Activated CD4-positive, alpha-beta memory T cell treated with anti-CD3 and anti-CD28 coated beads, Interleukin-2, amount 10 ng/mL, durations not matched to agents 7 days and 5 days (primary cell): ENCODE results near the gene PRPF19. TPM values are rescaled to one million over a fixed set of nuclear protein-coding genes. Genes with fewer than 3 reads are reported as not detected.

Experiments
- CTCF ChIA-PET: fragments of 350-600 bp; sonication (Branson Sonifier 250); formaldehyde crosslinking; loops from one replicate; lab custom pipeline; 2021; ENCODE audit warnings: antibody characterized with exemption, inconsistent platforms; lab: Charles Lee
- POLR2A ChIA-PET: fragments of 350-600 bp; sonication (Branson Sonifier 250); formaldehyde crosslinking; loops from one replicate; lab custom pipeline; 2021; ENCODE audit warnings: antibody characterized with exemption; lab: Charles Lee
- DNase-seq: peaks from one replicate; pipeline ENCODE4 v3.0.0-alpha.2; 2020
- H3K27ac Mint-ChIP-seq: one replicate; pipeline ENCODE4 v1.8.0; 2021; ENCODE audit warnings: mild to moderate bottlenecking, mixed read lengths
- H3K27me3 Mint-ChIP-seq: one replicate; pipeline ENCODE4 v1.8.0; 2021; ENCODE audit warnings: mixed read lengths
- H3K36me3 Mint-ChIP-seq: one replicate; pipeline ENCODE4 v1.8.0; 2021; ENCODE audit warnings: low read depth, mixed read lengths
- H3K4me1 Mint-ChIP-seq: one replicate; pipeline ENCODE4 v1.8.0; 2021; ENCODE audit warnings: mixed read lengths
- H3K4me3 Mint-ChIP-seq: one replicate; pipeline ENCODE4 v1.8.0; 2021; ENCODE audit warnings: mild to moderate bottlenecking, mixed read lengths
- H3K9me3 Mint-ChIP-seq: one replicate; pipeline ENCODE4 v1.8.0; 2021; ENCODE audit warnings: mixed read lengths
- total RNA-seq, 2 experiments: library from RNA; stranded (reverse); gene quantifications; one replicate each; pipeline ENCODE4 v1.2.3, GENCODE V29; 2021

Gene PRPF19
- total RNA-seq, result 100 to 1,000 TPM in 1 of 2 experiments, 10 to 100 TPM in 1; 99.2 to 103 TPM

GRCh38 chr11:60906132-60906972, at the start of gene PRPF19:
TSS of gene PRPF19 (minus strand) at chr11:60906585. CDS start at chr11:60906382, 203 bp downstream.
- ChIA-PET POLR2A (interaction anchor here (0.9 to 5.7 kb wide), 12 partner anchors 9 to 252 kb away, joined by 3 to 66 read pairs (median 4); partner anchors contain the start of gene TMEM109), CTCF (interaction anchor here (0.7 to 7.6 kb wide), 5 partner anchors 8 to 281 kb away, joined by 3 to 87 read pairs (median 12); partner anchors contain the start of gene TMEM109)
- DNase-seq, result peak; percentile 99
- H3K9me3 Mint-ChIP-seq, result no peaks in the 10 kb centered on the region
- H3K4me3 Mint-ChIP-seq, result peak within 1 kb of the TSS; percentile 83
- peaks cover 25% of the 10 kb centered on the region for H3K36me3 Mint-ChIP-seq
- peaks cover 16% of the 10 kb centered on the region for H3K27me3 Mint-ChIP-seq
- H3K27ac Mint-ChIP-seq, result peak within 1 kb of the TSS; percentile 88
- peaks cover 40% of the 10 kb centered on the region for H3K4me1 Mint-ChIP-seq

- Mint-ChIP-seq H3K4me1 (peaks cover 15% of the 10 kb centered on the region), H3K4me3 (no peak overlapping the region), H3K27me3 (peaks cover 32% of the 10 kb centered on the region), H3K9me3 (no peaks in the 10 kb centered on the region), H3K36me3 (no peaks in the 10 kb centered on the region), H3K27ac (no peak overlapping the region)
- ChIA-PET CTCF (interaction anchor here (2.7 kb wide), 1 partner anchor 15 kb away, joined by 12 read pairs; the partner anchor contains the start of gene CD6), POLR2A (no interaction called here)
- DNase-seq, result no peak
Observed at GRCh38 chr11:60955571-60955970, 49.2 kb upstream of the PRPF19 start.

- Mint-ChIP-seq H3K4me1 (peaks cover 17% of the 10 kb centered on the region), H3K27ac (no peak overlapping the region)
- POLR2A ChIA-PET, result no interaction called here
Observed at GRCh38 chr11:60954421-60954820, 48.0 kb upstream of the PRPF19 start.

GRCh38 chr11:60953781-60954180, 47.4 kb upstream of the PRPF19 start:
- CTCF ChIA-PET, result interaction anchor here (0.7 to 2.7 kb wide), 3 partner anchors 17 to 134 kb away, joined by 4 to 12 read pairs (median 5); partner anchors contain the start of gene CD6
- H3K9me3 Mint-ChIP-seq, result no peaks in the 10 kb centered on the region
- H3K4me3 Mint-ChIP-seq, result no peak overlapping the region
- no peak overlapping the region for H3K27ac Mint-ChIP-seq
- DNase-seq, result no peak
- H3K36me3 Mint-ChIP-seq, result no peaks in the 10 kb centered on the region
- POLR2A ChIA-PET, result no interaction called here
- H3K4me1 Mint-ChIP-seq, result peaks cover 17% of the 10 kb centered on the region
- H3K27me3 Mint-ChIP-seq, result peaks cover 33% of the 10 kb centered on the region

More at GRCh38 chr11:60954421-60954820, 48.0 kb upstream of the PRPF19 start:
- CTCF ChIA-PET, result interaction anchor here (0.7 to 2.7 kb wide), 4 partner anchors 14 to 124 kb away, joined by 3 to 12 read pairs (median 5); partner anchors contain the start of gene CD6
- DNase-seq, result no peak
- peaks cover 33% of the 10 kb centered on the region for H3K27me3 Mint-ChIP-seq
- no peaks in the 10 kb centered on the region for H3K9me3 Mint-ChIP-seq
- H3K4me3 Mint-ChIP-seq, result no peak overlapping the region
- no peaks in the 10 kb centered on the region for H3K36me3 Mint-ChIP-seq

- H3K36me3 Mint-ChIP-seq, result no peaks in the 10 kb centered on the region
- ChIA-PET CTCF (no interaction called here), POLR2A (no interaction called here)
- peaks cover 40% of the 10 kb centered on the region for H3K27me3 Mint-ChIP-seq
- no peaks in the 10 kb centered on the region for H3K9me3 Mint-ChIP-seq
- no peak overlapping the region for H3K27ac Mint-ChIP-seq
- DNase-seq, result no peak
- H3K4me3 Mint-ChIP-seq, result no peak overlapping the region
- H3K4me1 Mint-ChIP-seq, result peaks cover 17% of the 10 kb centered on the region
Observed at GRCh38 chr11:60952742-60953170, 46.4 kb upstream of the PRPF19 start.

GRCh38 chr11:60951904-60952741, 45.7 kb upstream of the PRPF19 start, which contains the start of gene SLC15A3:
TSS of gene SLC15A3 (minus strand) at chr11:60952176. CDS start at chr11:60951551, 625 bp downstream.
- ChIA-PET POLR2A (no interaction called here), CTCF (no interaction called here)
- peaks cover 17% of the 10 kb centered on the region for H3K4me1 Mint-ChIP-seq
- H3K4me3 Mint-ChIP-seq, result peak within 1 kb of the TSS; percentile 44
- peaks cover 40% of the 10 kb centered on the region for H3K27me3 Mint-ChIP-seq
- no peaks in the 10 kb centered on the region for H3K36me3 Mint-ChIP-seq
- no peaks in the 10 kb centered on the region for H3K9me3 Mint-ChIP-seq
- peak within 1 kb of the TSS; percentile 2 for H3K27ac Mint-ChIP-seq
- peak; percentile 29 for DNase-seq

- ChIA-PET POLR2A (no interaction called here), CTCF (no interaction called here)
- Mint-ChIP-seq H3K4me3 (no peak overlapping the region), H3K9me3 (no peaks in the 10 kb centered on the region), H3K36me3 (no peaks in the 10 kb centered on the region), H3K27ac (no peak overlapping the region), H3K4me1 (peaks cover 17% of the 10 kb centered on the region), H3K27me3 (peaks cover 42% of the 10 kb centered on the region)
- no peak for DNase-seq
Observed at GRCh38 chr11:60951606-60951903, 45.2 kb upstream of the PRPF19 start.

GRCh38 chr11:60950933-60951605, 44.7 kb upstream of the PRPF19 start:
- peaks cover 17% of the 10 kb centered on the region for H3K4me1 Mint-ChIP-seq
- CTCF ChIA-PET, result no interaction called here
- H3K4me3 Mint-ChIP-seq, result no peak overlapping the region
- H3K27me3 Mint-ChIP-seq, result peaks cover 42% of the 10 kb centered on the region
- H3K36me3 Mint-ChIP-seq, result no peaks in the 10 kb centered on the region
- H3K27ac Mint-ChIP-seq, result no peak overlapping the region
- no peak for DNase-seq
- POLR2A ChIA-PET, result no interaction called here
- no peaks in the 10 kb centered on the region for H3K9me3 Mint-ChIP-seq

GRCh38 chr11:60950024-60950423, 43.6 kb upstream of the PRPF19 start:
- ChIA-PET CTCF (interaction anchor here (1.0 kb wide), 1 partner anchor 117 kb away, joined by 3 read pairs; no protein-coding TSS in a partner anchor), POLR2A (interaction anchor here (1.1 kb wide), 1 partner anchor 35 kb away, joined by 4 read pairs; no protein-coding TSS in a partner anchor)
- no peak overlapping the region for H3K27ac Mint-ChIP-seq
- H3K27me3 Mint-ChIP-seq, result peaks cover 44% of the 10 kb centered on the region
- H3K4me1 Mint-ChIP-seq, result peaks cover 17% of the 10 kb centered on the region
- no peaks in the 10 kb centered on the region for H3K36me3 Mint-ChIP-seq
- no peak overlapping the region for H3K4me3 Mint-ChIP-seq
- no peak for DNase-seq
- no peaks in the 10 kb centered on the region for H3K9me3 Mint-ChIP-seq

GRCh38 chr11:60948250-60948649, 41.9 kb upstream of the PRPF19 start:
- POLR2A ChIA-PET, result interaction anchor here (0.8 kb wide), 1 partner anchor 9 kb away, joined by 3 read pairs; no protein-coding TSS in a partner anchor
- Mint-ChIP-seq H3K27me3 (peaks cover 41% of the 10 kb centered on the region), H3K4me1 (peaks cover 17% of the 10 kb centered on the region), H3K4me3 (no peak overlapping the region), H3K27ac (no peak overlapping the region), H3K9me3 (no peaks in the 10 kb centered on the region), H3K36me3 (no peaks in the 10 kb centered on the region)
- CTCF ChIA-PET, result interaction anchor here (1.3 kb wide), 1 partner anchor 239 kb away, joined by 4 read pairs; no protein-coding TSS in a partner anchor
- DNase-seq, result no peak

- Mint-ChIP-seq H3K4me3 (no peak overlapping the region), H3K27me3 (peaks cover 37% of the 10 kb centered on the region), H3K36me3 (no peaks in the 10 kb centered on the region), H3K9me3 (no peaks in the 10 kb centered on the region), H3K4me1 (peaks cover 13% of the 10 kb centered on the region), H3K27ac (no peak overlapping the region)
- ChIA-PET POLR2A (interaction anchor here (0.8 kb wide), 1 partner anchor 8 kb away, joined by 3 read pairs; no protein-coding TSS in a partner anchor), CTCF (interaction anchor here (1.3 kb wide), 1 partner anchor 240 kb away, joined by 4 read pairs; no protein-coding TSS in a partner anchor)
- no peak for DNase-seq
Observed at GRCh38 chr11:60947700-60948099, 41.3 kb upstream of the PRPF19 start.
